ENCODE results near the gene KDM4E. TPM values are rescaled to one million over a fixed set of nuclear protein-coding genes. Genes with fewer than 3 reads are reported as not detected.
A peak's percentile ranks its signal among the peaks of the same experiment; 100 is the strongest.

Gene KDM4E
- total and polyA plus RNA-seq, 8 donors: 0.23 to 0.37 (median 0.28) TPM; not detected in 2

- ATAC-seq: peak; percentile 74
- Histone ChIP-seq H3K4me3 (no peak overlapping the region), H3K4me1 (peaks cover 12 to 27% of the 10 kb centered on the region in 2 donors), H3K36me3 (no peaks in the 10 kb centered on the region), H3K27ac (peak overlapping the region; percentile 45 to 70), H3K27me3 (no peaks in the 10 kb centered on the region), H3K9me3 (no peaks in the 10 kb centered on the region)
- intact Hi-C loops (cut with DNase I): no loop called here
- peak in 1 of 4 donors; percentile 63 for DNase-seq
- no peak for TF ChIP-seq CTCF (IDR thresholded peaks at IDR 0.05)
These were observed 51.4 kb downstream of the KDM4E start for GRCh38 chr11:95076416-95076815.

- Histone ChIP-seq H3K4me3 (no peak overlapping the region), H3K9me3 (no peaks in the 10 kb centered on the region), H3K27me3 (no peaks in the 10 kb centered on the region), H3K4me1 (peaks cover 12 to 27% of the 10 kb centered on the region in 2 donors), H3K27ac (peak overlapping the region in 1 of 2 donors; percentile 70), H3K36me3 (no peaks in the 10 kb centered on the region)
- intact Hi-C loops (cut with DNase I): no loop called here
- ATAC-seq: no peak
- TF ChIP-seq CTCF (IDR thresholded peaks at IDR 0.05): no peak
- DNase-seq: no peak
These were observed 51.9 kb downstream of the KDM4E start for GRCh38 chr11:95076981-95077380.

Other genes with a start within 250 kb of the KDM4E start
- gene CWC15, start 51.7 kb upstream of the KDM4E start, total RNA-seq: 10 to 100 TPM; 43.3 to 47.3 TPM
- gene CWC15, start 51.7 kb upstream of the KDM4E start, polyA plus RNA-seq (ENCODE audit: insufficient read length in 6 of 6): 100 to 1,000 TPM in 4 of 6 donors, 10 to 100 TPM in 2; 93.0 to 108 (median 101) TPM
- under 1 TPM; 0.35 to 0.39 TPM for gene KDM4D, start 51.5 kb upstream of the KDM4E start, total RNA-seq
- 1 to 10 TPM; 1.8 to 2.5 (median 1.9) TPM for gene KDM4D, start 51.5 kb upstream of the KDM4E start, polyA plus RNA-seq (ENCODE audit: insufficient read length in 6 of 6)
- gene KDM4F, start 24.2 kb downstream of the KDM4E start, total RNA-seq: not detected
- not detected for gene KDM4F, start 24.2 kb downstream of the KDM4E start, polyA plus RNA-seq (ENCODE audit: insufficient read length in 6 of 6)
- 10 to 100 TPM; 27.5 to 41.7 TPM for gene SRSF8, start 41.7 kb downstream of the KDM4E start, total RNA-seq
- 10 to 100 TPM; 38.0 to 48.4 (median 46.5) TPM for gene SRSF8, start 41.7 kb downstream of the KDM4E start, polyA plus RNA-seq (ENCODE audit: insufficient read length in 6 of 6)
- 10 to 100 TPM; 26.1 to 31.2 TPM for gene ENDOD1, start 64.6 kb downstream of the KDM4E start, total RNA-seq
- gene ENDOD1, start 64.6 kb downstream of the KDM4E start, polyA plus RNA-seq (ENCODE audit: insufficient read length in 6 of 6): 10 to 100 TPM; 24.2 to 29.6 (median 26.3) TPM
- gene SESN3, start 205.9 kb downstream of the KDM4E start, total RNA-seq: 10 to 100 TPM; 45.0 to 80.7 TPM
- gene SESN3, start 205.9 kb downstream of the KDM4E start, polyA plus RNA-seq (ENCODE audit: insufficient read length in 6 of 6): 10 to 100 TPM; 66.6 to 87.8 (median 72.5) TPM

Data from left lung (tissue), 10 donors.